T1000 (cell line): ENCODE measurements around the gene TUG1.
A peak's percentile ranks its signal among the peaks of the same experiment; 100 is the strongest.

Source experiments
- DNase-seq: peaks from one replicate; lab custom pipeline; 2025; ENCODE audit warnings: mixed read lengths; lab: John Stamatoyannopoulos, UW

Gene TUG1

GRCh38 chr22:30947816-30948454 is 21.1 kb upstream of the TUG1 start:
- DNase-seq, result no peak

DNA sequence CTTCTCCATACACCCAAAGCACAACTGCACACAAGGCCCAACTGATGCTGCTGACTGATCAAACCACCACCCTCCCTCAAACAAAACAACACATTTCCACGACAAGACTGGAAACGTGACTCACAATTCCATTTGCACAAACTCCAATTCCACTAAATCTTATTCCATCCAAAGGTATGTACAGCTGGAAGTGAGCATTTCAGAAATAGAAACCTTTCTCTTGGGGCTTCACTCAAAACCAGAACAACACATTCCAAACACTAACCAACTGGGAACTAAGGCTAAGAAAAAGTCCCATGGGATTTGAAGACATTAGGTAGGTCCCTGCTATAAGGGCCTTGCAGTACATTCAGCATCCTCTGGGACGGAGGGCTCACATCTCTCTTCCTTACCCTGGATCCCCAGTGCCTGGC is 20.1 kb upstream of the TUG1 start:
- DNase-seq, result no peak

DNA sequence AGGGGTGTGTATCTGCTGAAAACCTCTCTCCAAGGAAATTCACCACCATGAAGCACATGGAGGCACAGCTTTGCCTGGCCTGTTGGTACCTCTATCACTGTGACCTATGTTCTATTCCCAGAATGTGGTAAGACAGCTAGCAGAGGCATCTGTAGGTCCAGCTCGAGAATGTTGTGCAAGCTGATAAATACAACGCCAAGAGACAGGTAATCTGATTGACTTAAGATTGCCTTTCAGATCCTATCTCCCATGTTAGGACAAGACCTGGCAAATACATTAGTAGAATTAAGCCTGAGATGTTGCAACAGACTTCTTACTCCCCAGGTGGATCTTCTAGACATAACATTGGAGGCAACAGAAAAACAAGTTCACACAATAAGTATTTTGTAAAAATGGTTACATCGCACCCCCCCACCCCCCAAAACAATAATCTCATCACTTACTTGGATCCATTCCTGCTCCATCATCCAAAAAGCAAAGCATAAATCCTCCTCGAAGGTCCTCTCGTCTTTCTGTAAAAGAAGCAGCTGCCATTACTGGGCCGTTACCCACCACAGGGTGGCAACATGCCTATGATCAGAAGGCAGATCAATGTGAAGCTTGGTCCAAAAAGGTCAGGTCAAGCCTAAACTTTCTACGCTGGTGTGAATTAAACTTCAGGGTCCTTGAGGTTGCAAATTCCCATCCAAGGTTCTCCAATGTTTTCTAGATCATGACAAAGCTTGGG is 19.0 kb upstream of the TUG1 start:
- no peak for DNase-seq

DNA sequence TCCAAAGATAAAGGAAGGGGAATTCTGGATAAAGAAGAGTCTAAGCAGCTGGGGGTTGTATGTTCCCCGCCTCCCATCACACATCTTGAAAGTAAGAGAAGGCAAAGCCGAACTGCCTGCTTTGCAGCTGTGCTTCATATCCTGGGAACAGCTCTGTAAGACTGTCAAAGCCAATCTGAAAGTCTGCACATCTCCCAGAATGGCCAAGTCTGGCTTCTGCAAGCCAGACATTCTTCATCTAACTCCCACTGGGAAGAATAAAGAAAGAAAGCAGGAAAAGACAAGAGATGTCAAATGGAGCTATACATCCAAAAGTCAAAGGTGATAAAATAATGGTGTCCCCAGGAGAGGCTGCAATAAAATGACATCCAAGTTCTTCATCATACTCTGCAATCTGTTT is 15.9 kb upstream of the TUG1 start:
- DNase-seq, result no peak

DNA sequence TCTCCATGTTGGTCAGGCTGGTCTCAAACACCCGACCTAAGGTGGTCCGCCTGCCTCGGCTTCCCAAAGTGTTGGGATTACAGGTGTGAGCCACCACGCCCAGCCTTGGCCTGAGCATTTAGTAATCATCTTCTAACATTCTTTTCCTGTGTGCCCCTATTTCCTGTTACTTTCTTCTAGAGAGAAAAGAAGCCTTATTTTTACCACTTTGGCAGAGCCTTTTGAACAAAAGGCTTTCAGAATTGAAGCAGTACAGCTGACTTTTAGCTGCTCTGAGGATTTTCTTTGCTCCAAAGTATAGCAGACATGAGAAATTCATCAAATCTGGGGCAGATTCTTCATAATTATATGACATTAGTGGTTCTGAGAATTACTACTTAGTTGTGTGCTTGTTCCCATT is 13.9 kb upstream of the TUG1 start:
- no peak for DNase-seq

DNA sequence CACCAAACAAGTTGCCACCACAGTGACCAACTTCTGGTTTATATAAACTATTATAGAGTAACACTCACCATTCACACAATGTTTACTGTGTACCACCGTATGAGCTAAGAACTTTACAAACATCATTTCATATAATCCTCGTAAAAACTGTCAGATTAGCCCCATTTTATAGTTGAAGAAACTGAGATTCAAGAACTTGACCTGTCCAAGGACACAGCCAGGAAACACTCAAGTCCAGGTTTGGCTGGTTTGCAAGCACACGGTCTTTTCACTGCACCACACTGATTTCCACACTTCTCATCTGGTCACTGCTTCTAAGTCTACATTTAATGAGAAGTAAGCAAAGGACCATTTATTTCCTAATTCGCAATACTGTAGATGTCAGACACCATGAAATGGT is 4.2 kb upstream of the TUG1 start:
- DNase-seq, result no peak

DNA sequence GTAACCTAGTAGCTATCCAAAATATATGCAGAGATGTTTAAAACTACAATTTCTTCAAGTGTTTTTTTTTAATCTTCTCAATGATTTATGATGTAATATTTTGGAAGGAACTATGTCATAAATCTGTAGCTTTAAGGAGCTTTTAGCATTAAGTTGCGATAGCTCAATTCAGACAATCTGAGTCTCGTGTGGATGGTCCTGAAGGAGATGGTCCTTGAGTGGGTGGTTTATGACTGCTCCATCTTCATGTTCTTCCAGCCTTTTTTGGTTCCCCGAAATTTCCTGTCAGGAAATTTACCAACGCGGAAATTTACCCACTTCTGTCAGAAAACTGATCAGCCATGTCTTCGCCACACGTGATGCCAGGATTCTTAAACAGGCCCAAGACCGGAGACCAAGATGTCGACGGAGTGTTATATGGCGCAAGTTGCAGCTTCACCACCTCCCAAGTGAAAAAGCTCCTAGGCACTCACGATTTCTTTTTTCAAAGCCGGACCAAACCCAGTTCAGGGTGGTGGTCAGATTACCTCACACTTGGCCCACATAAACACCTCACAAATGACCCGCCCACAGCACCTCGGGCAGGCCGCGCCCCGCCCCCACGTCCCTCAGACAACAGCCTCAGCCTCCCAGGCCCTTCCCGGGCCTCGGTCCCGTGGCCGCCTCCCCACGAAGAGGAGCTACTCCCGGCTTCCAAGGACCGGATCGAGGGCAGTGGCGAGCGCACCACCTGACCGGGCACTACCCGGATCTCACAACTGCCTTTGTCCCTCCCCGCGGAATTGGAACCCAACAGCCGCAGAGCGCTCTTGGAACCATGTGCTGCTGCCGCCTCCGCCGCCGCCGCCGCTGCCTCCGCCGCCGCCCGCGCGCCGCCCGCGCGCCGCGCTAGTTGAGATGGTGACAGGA is 796 bp upstream of the TUG1 start, which contains the start of gene MORC2:
MORC2 (minus strand) TSS at position 760 of the 909 bp plus-strand sequence. CDS start 885 bp downstream, outside the sequence.
- DNase-seq, result no peak

- DNase-seq, result no peak
These were observed 679 bp downstream of the TUG1 start for GRCh38 chr22:30969532-30970355.

DNA sequence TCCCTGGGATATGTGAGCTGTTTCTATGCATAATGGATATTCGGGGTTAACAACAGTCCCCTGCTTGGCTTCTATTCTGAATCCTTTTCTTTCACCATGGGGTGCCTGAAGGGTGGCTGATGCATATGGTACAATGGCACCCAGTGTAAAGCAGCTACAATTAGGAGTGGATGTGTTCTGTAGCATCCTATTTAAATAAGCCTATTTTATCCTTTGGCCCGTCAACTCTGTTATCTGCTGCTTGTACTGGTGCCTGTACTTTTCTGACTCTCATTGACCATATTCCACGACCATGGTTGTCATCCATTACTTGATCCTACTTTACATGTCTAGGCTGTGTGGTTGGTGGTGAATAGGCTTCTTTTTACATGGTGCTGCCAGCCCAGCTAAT is 1.3 kb downstream of the TUG1 start:
- DNase-seq, result no peak

DNA sequence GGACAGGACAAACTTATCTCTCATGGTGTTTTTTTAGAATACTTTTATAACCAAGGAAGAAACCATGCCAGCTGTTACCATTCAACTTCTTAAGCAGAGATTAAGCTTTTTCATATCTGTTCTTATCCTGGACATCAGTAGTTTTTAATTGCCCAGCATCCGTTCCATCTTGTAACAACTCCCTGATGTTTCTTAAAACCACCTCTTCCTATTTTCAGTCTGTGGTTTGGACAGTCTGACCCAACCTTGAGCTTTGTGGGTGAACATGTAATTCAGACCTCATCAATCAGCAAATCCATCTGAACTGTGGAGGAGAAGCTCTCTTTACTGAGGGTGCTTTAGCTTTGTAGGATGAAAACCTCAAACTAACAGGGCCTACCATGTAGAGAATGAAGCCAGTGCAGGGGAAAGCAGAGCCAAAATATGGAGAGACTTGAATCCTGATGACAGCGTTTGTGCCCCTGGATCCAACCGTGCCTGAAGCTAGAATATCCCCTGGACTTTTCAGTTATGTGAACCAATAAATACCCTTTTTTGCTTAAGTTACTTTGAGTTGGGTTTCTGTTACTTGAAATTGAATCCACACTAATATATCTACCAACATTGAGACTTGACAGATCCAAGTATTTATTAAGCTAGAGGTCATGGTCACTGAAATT is 9.4 kb downstream of the TUG1 start:
- DNase-seq, result no peak

- no peak for DNase-seq
These were observed 10.9 kb downstream of the TUG1 start for GRCh38 chr22:30979932-30980331.

GRCh38 chr22:30982512-30982911 is 13.4 kb downstream of the TUG1 start:
- DNase-seq, result no peak

DNA sequence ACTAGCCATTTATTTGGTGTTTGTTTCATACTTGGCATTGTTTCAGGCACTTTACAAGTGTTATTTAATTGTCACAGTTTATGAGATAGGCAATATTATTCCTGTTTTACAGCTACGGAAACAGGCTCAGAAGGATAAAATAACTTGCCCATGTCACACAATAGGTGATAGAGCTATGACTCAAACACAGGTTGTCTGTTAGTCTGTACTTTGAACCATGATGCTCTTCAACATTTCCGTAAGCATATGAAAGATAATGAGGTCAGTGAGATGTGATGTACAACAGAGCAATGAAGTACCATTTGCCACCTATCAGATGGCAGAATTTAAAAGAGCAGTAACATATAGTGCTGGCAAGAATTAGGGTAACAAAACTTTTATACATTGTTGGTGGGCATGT is 15.3 kb downstream of the TUG1 start:
- DNase-seq, result no peak

DNA sequence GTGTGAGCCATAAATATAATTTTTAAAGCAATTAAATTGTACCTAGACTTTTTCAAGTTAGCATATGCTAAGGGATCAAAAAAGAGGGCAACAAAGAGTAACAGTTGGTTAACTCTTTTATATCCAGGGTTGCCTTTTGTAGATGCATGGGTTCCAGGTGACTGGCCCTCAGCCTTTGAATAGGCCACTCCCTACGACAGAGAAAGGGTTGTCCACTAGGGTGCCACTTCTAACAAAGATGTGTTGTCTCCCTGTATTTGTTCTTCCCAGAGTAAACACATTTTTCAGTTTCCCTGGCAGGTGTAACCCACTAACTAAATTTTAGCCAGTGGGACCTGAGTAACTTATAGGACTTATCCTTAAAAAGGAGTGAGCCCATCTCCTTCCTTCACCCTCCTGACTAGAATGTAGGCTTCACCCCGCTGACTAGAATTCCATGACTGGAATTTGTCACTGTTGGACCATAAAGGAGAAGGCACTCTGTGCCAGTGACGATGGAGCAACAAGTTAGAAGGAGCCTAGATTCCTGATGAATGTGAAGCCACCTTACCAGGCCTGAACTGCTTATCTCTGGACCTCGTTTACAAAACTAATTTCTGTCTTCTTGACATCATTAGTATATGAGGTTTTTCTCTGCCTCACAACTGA is 16.6 kb downstream of the TUG1 start:
- DNase-seq, result peak; percentile 19

GRCh38 chr22:30989474-30989873 is 20.4 kb downstream of the TUG1 start:
- no peak for DNase-seq

GRCh38 chr22:30990690-30991089 is 21.6 kb downstream of the TUG1 start:
- no peak for DNase-seq

DNA sequence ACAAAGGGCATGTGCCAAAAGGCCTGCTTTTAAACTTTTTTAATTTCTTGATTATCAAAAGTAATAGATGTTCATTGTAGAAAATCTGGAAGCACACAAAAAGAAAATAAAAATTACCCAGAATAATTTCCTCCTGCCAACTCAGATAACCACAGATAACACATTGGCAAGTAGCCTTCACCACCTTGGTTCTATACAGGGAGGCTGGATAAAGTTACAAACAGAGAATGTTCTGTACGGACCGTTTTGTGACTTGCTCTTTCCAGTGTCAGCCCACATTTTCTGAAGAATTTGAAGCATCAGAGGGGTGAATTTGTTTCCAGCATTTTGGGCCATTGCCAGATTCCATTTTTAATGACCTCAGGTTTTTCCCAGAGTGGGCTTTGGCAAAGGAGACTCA is 23.5 kb downstream of the TUG1 start:
- DNase-seq, result no peak

GRCh38 chr22:30994960-30995359 is 25.9 kb downstream of the TUG1 start:
- DNase-seq, result no peak

GRCh38 chr22:30996462-30996861 is 27.4 kb downstream of the TUG1 start:
- no peak for DNase-seq

DNA sequence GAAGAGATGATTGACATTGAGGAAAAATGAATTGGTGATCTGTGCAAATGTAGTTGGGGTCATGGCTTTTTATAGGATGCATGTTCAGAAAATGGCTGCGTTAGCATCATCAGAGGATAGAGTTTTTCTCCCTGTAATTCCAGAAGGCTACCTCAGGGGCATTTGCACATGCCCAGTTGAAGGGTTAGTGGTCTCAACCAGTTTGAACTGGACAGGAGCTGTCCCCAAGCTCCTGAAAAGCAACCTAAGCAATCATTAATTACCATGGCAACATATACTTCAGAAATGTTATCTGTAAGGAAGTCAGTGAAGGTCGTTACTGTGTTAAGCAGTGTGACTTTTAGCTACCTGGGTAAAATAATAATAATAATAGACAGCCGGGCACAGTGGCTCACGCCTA is 29.3 kb downstream of the TUG1 start:
- DNase-seq, result no peak
